Tongue (tissue), 2 donors: ENCODE measurements around the gene BCL11A. TPM values are rescaled to one million over a fixed set of nuclear protein-coding genes. Genes with fewer than 3 reads are reported as not detected.

Experiments used
- DNase-seq: peaks from one replicate; pipeline ENCODE4 v3.0.0-alpha.2; 2015
- total RNA-seq: library from RNA; depleted of rRNA; stranded (reverse); fragments of >200 nt; gene quantifications from one replicate; pipeline ENCODE4 v1.2.3, GENCODE V29; 2014

Gene BCL11A
- total RNA-seq, 1 donor from 2014 or later = 19.9 TPM

DNA sequence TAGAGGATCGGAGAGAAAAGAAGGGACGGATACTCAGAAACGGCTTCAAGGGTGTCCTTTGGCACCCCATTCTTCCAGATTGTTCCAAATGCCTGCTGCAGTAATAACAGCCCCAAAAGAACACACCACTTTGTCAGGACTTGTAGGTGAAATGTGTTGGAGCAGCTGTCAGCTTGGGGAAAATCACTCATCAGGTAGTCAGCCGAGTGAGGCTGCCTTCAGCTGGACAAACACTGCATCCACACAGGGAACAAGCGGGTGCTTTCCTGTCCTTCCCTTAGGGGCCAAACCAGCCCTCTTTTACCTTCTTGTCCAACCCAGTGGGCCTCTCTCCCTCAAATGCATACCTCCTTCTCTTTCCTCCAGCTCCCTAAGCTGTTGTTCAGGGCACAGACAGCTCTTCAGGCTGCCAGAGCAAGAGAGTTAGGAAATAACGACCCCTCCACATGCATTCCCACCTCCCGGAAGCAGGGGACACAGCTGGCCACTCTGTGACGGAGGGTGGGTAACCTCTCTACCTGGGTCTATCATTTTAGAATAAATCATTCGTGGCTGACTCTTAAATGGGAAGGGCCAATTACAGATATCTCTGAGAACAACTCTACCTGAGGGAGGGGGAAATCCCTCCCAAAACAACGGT lies 48.1 kb downstream of the BCL11A start:
- peak; percentile 56 for DNase-seq

- DNase-seq = no peak
Measured at GRCh38 chr2:60504049-60504448, 49.4 kb downstream of the BCL11A start.

GRCh38 chr2:60502144-60502543 lies 51.3 kb downstream of the BCL11A start:
- DNase-seq = peak; percentile 46

GRCh38 chr2:60500861-60501260 lies 52.6 kb downstream of the BCL11A start:
- no peak for DNase-seq

DNA sequence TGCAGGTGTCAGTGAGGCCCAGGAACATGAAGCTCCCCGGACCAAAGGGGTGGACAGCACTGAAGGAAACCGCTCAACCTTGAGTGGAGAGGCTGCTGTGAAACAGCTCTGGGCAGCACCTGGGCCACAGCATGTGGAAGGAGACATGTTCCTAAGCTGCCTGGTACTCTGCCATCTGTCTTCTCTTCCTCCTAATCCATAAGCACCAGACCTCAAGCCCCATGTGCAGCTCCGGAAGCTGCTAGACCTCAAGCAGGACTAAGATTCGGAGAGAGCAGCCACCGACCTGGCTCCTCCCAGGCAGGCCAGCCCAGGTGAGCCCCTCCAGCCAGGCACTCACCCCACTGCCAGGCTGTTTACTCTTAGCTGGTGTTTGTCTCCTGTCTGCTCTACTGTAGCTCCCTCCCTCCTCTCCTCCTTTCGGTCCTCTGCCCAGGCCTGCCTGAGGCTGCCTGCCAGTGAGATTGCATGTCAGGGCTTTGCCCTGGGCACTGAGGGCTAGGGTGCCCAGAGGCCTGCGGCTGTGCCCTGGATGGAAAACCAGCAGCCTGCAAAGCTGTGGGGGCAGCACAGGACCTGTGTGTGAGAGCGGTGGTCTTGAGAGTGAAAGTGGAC lies 53.7 kb downstream of the BCL11A start:
- DNase-seq = no peak

DNA sequence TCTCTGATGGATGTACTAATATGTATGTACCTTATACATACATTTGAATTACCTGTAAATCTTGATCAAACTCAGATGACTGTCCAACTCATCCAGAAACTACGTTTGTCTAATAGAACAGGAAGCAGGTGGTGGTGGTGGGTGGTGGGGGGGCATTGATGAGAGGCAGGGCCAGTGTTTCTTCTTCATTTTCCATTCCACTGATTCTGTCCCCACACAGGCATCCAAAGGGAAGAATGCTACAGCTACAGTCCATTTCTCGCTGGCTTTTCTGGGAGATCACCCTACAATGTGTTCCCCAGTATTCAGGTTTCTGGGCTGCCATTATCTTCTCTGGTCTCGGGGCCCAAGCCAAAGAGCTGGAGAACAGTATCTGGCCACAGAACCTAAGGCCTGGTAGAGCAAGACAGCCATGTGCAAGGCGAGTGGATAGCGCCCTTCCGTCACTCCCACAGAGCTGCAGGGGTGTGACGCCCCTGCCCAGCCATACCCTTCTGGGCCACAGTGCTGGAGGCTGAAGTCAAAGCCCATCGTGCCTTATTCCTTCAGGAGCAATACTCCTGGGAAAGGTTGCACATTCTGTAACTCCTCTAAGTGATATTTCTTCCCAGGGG lies 54.5 kb downstream of the BCL11A start:
- DNase-seq = no peak

- DNase-seq = no peak
Measured at GRCh38 chr2:60498127-60498815, 55.2 kb downstream of the BCL11A start.

DNA sequence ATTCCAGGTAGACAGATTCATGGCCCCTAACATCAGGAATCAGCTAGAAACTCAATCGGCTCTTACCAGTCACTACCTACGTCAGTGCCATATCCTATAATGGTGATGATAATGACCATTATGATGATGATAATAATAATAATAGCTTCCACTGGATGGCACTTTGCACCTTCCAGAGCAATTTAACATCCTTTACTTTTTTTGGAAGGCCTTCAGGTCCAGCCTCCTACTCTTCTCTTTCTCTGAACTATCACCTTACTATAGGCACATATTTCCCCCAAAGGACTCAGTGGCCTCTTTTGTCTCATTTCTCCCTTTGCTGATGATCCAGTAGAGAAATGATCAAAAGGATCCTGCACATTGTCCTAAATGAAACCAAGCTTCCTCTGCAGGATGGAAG lies 56.0 kb downstream of the BCL11A start:
- no peak for DNase-seq

DNA sequence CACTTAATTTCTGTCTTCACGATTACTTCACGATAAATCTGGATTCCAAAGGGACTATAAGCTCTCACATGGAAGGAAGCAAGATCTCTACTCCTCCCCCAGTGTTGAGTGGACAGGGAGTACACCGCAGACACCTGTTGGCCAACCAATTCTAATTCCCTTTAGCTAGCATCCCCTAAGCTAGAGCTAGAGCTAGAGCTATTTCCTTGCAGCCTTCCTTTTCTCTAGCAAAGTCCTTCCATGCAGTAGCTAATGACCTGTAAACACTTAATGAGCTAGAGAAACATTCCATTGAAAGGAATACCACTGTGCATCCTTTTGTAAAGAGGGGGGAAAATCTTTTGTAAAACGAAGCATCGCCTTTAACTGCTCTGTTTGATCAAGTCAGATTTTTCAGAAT lies 56.5 kb downstream of the BCL11A start:
- DNase-seq = no peak

- no peak for DNase-seq
Measured at GRCh38 chr2:60496475-60496874, 57.0 kb downstream of the BCL11A start.

- no peak for DNase-seq
Measured at GRCh38 chr2:60495041-60495625, 58.3 kb downstream of the BCL11A start.

DNA sequence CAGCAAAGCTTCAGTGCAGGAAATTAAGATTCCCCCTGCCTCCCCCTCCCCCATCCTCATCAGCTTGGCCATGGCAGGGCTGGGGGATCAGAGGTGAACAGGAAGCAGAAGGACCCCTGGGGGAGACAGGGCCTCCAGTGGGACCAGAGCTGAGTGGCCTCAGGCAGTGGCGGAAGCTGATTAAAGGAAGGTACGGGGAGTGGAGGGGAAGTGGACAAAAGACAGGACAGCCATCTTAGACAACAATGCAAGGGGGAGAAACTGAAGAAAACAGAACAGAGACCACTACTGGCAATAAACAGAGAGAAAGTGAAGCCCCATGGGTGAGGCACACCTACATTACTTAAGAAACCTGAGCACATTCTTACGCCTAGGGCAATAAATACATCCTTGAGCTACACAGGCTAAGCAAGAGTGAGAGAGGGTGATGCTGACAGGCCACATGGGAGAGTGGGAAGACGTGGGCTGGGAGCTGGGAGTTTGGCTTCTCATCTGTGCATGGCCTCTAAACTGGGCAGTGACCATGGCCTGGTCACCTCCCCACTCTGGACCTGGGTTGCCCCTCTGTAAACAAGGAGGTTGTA lies 59.6 kb downstream of the BCL11A start:
- DNase-seq = no peak

DNA sequence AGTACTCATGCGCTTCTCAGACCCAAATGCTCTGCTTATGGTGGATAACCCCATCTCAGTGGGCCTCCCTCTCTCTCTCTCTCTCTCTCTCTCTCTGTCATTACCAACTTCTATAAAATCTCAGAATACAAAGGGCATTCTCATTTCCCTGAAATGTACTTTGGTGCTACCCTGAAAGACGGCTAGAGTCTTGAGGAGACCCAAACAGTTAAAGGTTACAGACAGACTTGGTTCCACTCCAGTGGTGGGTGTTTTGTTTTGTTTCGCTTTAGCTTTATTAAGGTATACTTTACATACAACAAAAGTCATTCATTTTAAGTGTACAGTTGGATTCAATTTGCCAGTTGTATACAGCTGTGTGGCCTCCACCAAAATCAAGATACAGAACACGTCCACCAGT lies 60.9 kb downstream of the BCL11A start:
- DNase-seq = no peak

GRCh38 chr2:60490848-60491247 lies 62.6 kb downstream of the BCL11A start:
- DNase-seq = no peak

DNA sequence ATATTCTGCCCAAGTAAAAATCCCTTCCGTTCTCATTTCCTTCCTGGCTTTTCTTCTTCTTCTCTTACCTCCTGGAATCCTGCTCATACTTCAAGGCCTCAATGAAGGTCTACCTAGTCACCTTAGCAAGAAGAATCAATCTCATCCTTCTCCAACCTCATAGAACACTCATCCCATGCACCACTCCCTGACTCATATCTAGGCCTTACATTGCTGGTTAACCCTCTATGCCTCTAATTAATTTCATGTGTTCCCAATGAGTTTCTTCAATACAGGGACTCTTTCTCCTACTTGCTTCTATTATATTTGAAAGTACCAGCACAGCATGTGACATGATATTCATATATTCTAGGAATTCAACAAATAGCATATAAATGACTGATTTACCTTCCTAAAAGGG lies 63.0 kb downstream of the BCL11A start:
- DNase-seq = no peak

GRCh38 chr2:60489289-60489688 lies 64.2 kb downstream of the BCL11A start:
- DNase-seq = no peak

- DNase-seq = no peak
Measured at GRCh38 chr2:60488291-60488690, 65.2 kb downstream of the BCL11A start.

- no peak for DNase-seq
Measured at GRCh38 chr2:60487174-60487573, 66.3 kb downstream of the BCL11A start.

GRCh38 chr2:60486551-60486950 lies 66.9 kb downstream of the BCL11A start:
- no peak for DNase-seq

DNA sequence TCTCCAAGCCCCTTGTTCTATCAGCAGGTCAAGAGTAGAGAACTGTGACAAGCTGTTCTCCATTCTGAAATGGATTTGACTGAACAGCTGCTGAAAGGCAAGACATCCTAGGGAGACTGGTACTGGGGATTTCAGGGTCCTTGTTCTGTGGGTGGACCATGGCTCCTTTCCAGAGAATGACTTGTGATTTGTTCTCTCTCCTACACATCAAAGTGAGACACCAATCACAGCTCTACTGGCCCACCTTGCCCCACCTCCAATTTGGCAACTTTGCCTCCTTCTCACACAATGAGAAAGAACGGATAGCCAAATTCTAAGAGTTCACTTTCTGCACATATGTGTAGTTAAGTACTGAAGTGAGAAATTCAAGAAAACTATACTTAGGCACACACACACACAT lies 67.4 kb downstream of the BCL11A start:
- peak; percentile 67 for DNase-seq

DNA sequence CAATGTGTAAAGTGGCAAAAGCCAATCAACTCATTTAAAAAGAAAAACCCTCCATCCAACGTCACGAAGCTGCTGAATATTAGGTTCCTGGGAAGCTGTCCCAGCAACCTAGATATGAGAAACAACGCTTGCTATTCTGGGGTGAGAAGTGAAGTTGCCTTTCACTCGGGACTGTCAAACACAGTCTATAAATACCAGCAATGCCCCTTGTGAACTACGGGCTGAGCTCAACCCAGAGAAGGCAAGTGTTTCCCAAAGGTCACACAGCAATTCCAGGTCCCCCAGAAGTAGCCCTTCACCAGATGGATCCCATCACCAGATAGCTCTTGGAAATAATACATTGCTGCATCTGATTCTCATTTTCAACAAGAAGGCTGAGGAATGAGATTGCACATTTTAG lies 67.9 kb downstream of the BCL11A start:
- DNase-seq = no peak

DNA sequence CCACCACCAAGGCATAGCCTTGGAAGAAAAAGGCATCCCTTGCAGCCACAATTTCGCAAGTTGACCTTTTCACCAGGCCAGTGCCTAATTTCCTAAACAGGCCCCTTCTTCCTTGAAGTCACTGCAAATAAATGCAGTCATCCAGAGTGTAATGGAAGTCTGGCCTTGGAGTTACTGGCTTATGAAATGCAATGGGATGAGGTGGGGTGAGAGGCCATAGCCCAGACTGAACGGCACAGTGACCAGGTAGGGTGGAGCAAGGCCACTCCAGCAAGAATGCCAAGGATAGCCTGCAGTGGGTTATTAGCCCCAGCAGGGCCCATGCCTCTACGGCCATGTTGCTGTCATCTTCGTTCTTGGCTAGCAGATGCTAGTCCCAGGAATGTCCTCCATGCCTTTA lies 68.4 kb downstream of the BCL11A start:
- no peak for DNase-seq
